Spleen (tissue), 7 donors: ENCODE measurements around the gene ABCA2.

ENCODE experiments used
- CTCF ChIP-seq, 11 experiments: fragments of 200-600 bp in 7 of 11; fragments of 450-650 bp in 4 of 11; sonication (generic) in 4 of 11; IDR thresholded peaks in 8 of 11; conservative IDR thresholded peaks in 3 of 11; 1 replicate in 7 of 11; 2 replicates in 4 of 11; pipeline versions ENCODE4 v1.4.0 to v1.8.0; 2016 to 2021; ENCODE audit warnings: antibody characterized with exemption in 11 of 11, inconsistent platforms in 4 of 11, mild to moderate bottlenecking in 1 of 11
- POLR2A ChIP-seq, 3 donors: fragments of 450-650 bp; IDR thresholded peaks; one replicate each; pipeline ENCODE4 v1.5.1; 2017; ENCODE audit warnings: antibody characterized with exemption in 3 of 3, mild to moderate bottlenecking in 1 of 3
- donor health status: DM: no; HTN: no; CAD: no; lungs with moderate emphysema.
- donor health status: DM: no; HTN: no; CAD: no.
- donor health status: DM: no; HTN: no; CAD: no.

GRCh38 chr9:136974817-136975535 is 53.1 kb downstream of the ABCA2 start:
- TF ChIP-seq CTCF (IDR thresholded peaks at IDR 0.05 in 8 of 11, conservative IDR thresholded peaks at IDR 0.05 in 3 of 11) (no peak), POLR2A (IDR thresholded peaks at IDR 0.05) (no peak)
